Endothelial cell of umbilical vein (primary cell): ENCODE results near the gene RNF217. TPM values are rescaled to one million over a fixed set of nuclear protein-coding genes. Genes with fewer than 3 reads are reported as not detected.

Experiments
- BruUV-seq: library from RNA; stranded (reverse); fragments of 400-500 nt; replicated peaks from 2 replicates; lab custom pipeline; 2021; lab: Mats Ljungman, UMichigan
- CTCF ChIA-PET: fragments of 300-600, 350-600 bp; sonication (Branson Sonifier 250); formaldehyde crosslinking; loops from one replicate; lab custom pipeline; 2021; ENCODE audit warnings: antibody characterized with exemption, inconsistent platforms; lab: Charles Lee
- POLR2A ChIA-PET: fragments of 300-600, 350-600 bp; sonication (Branson Sonifier 250); formaldehyde crosslinking; loops from one replicate; lab custom pipeline; 2021; ENCODE audit warnings: antibody characterized with exemption, inconsistent platforms; lab: Charles Lee
- DNase-seq: peaks from one replicate; pipeline ENCODE4 v3.0.0-alpha.2; 2011; ENCODE audit warnings: low read depth, low spot score
- FAIRE-seq: peaks from 2 replicates; lab custom pipeline; 2011; peaks lifted over from hg19 to GRCh38; lab: Jason Lieb, UNC
- H2AFZ ChIP-seq: 2 replicates; pipeline ENCODE4 v1.6.0; 2012; ENCODE audit warnings: low read depth, low read length, control low read depth, inconsistent platforms
- H3K27ac ChIP-seq: 2 replicates; pipeline ENCODE4 v1.5.1; 2011; ENCODE audit warnings: low read depth, mild to moderate bottlenecking, control low read depth, low read length, moderate library complexity; ENCODE audit not compliant: insufficient read depth
- H3K27me3 ChIP-seq, 2 experiments: 2 replicates each; pipeline versions ENCODE4 v1.6.0 to v1.6.1; 2011; ENCODE audit warnings: low read length in 2 of 2, mixed read lengths in 1 of 2; ENCODE audit not compliant: control insufficient read depth in 2 of 2, insufficient read depth in 2 of 2
- H3K36me3 ChIP-seq, 2 experiments: 2 replicates in 1 of 2; 3 replicates in 1 of 2; pipeline ENCODE4 v1.5.1; 2011; ENCODE audit warnings: low read length in 2 of 2, mild to moderate bottlenecking in 1 of 2, moderate library complexity in 1 of 2; ENCODE audit not compliant: control insufficient read depth in 2 of 2, insufficient read depth in 2 of 2; ENCODE audit errors: extremely low read depth in 1 of 2
- H3K4me1 ChIP-seq: 3 replicates; pipeline ENCODE4 v1.5.1; 2011; ENCODE audit warnings: mild to moderate bottlenecking, low read length; ENCODE audit not compliant: control insufficient read depth, insufficient read depth; ENCODE audit errors: extremely low read depth
- H3K4me2 ChIP-seq: 2 replicates; pipeline ENCODE4 v1.6.1; 2011; ENCODE audit warnings: low read length, control low read depth, mixed read lengths; ENCODE audit not compliant: insufficient read depth
- H3K4me3 ChIP-seq, 3 experiments: fragments of 200-600 bp in 1 of 3; sonication (generic), shearing (Covaris generic) in 1 of 3; replicated peaks in 1 of 3; 2 replicates each; pipeline ENCODE4 v1.5.1; 2011 to 2016; ENCODE audit warnings: control low read depth in 3 of 3, low read length in 3 of 3, mild to moderate bottlenecking in 2 of 3, inconsistent platforms in 1 of 3, low read depth in 1 of 3, moderate library complexity in 1 of 3; ENCODE audit not compliant: insufficient read depth in 1 of 3
- H3K79me2 ChIP-seq: 2 replicates; pipeline ENCODE4 v1.6.0; 2012; ENCODE audit warnings: low read length, inconsistent platforms; ENCODE audit not compliant: control insufficient read depth, insufficient read depth
- H3K9ac ChIP-seq: replicated peaks from 2 replicates; pipeline ENCODE3; 2011; ENCODE audit warnings: low read length, control low read depth; ENCODE audit not compliant: insufficient read depth; ENCODE audit errors: extremely low read depth
- H3K9me1 ChIP-seq: replicated peaks from 3 replicates; pipeline ENCODE4 v1.6.0; 2011; ENCODE audit warnings: mild to moderate bottlenecking, low read length; ENCODE audit not compliant: control insufficient read depth, insufficient read depth; ENCODE audit errors: extremely low read depth
- H3K9me3 ChIP-seq: replicated peaks from 2 replicates; pipeline ENCODE4 v1.5.1; 2012; ENCODE audit warnings: low read length, inconsistent platforms; ENCODE audit not compliant: control insufficient read depth, insufficient read depth
- H4K20me1 ChIP-seq: replicated peaks from 2 replicates; pipeline ENCODE3; 2011; ENCODE audit warnings: mild to moderate bottlenecking, low read length; ENCODE audit not compliant: control insufficient read depth, insufficient read depth; ENCODE audit errors: extremely low read depth
- EZH2 ChIP-seq: IDR thresholded peaks from 2 replicates; pipeline ENCODE4 v1.6.1; 2012; ENCODE audit warnings: borderline replicate concordance, low read depth, mild to moderate bottlenecking, moderate library complexity, low read length, inconsistent platforms; ENCODE audit not compliant: severe bottlenecking
- FOS ChIP-seq: IDR thresholded peaks from 2 replicates; pipeline ENCODE4 v1.6.1; 2011; ENCODE audit warnings: mild to moderate bottlenecking, low read length, moderate library complexity, borderline replicate concordance; ENCODE audit not compliant: insufficient read depth
- GATA2 ChIP-seq: IDR thresholded peaks from 2 replicates; pipeline ENCODE4 v1.7.0; 2011; ENCODE audit warnings: low read depth, mild to moderate bottlenecking, moderate library complexity, mixed read lengths, low read length; ENCODE audit not compliant: insufficient read length, insufficient read depth
- JUN ChIP-seq: IDR thresholded peaks from 2 replicates; pipeline ENCODE4 v1.6.1; 2011; ENCODE audit warnings: borderline replicate concordance, low read depth; ENCODE audit not compliant: insufficient read length, insufficient read depth
- MYC ChIP-seq: IDR thresholded peaks from one replicate; pipeline ENCODE4 v1.6.1; 2011; ENCODE audit warnings: mild to moderate bottlenecking, low read depth, low read length
- POLR2A ChIP-seq: IDR thresholded peaks from 2 replicates; pipeline ENCODE4 v1.6.1; 2012; ENCODE audit warnings: low read depth, mild to moderate bottlenecking, control low read depth, low read length
- POLR2AphosphoS5 ChIP-seq: IDR thresholded peaks from 2 replicates; pipeline ENCODE4 v1.6.1; 2012; ENCODE audit warnings: low read depth, mild to moderate bottlenecking, control low read depth, low read length, moderate library complexity; ENCODE audit not compliant: insufficient read depth
- dilution Hi-C: fragments of 300-500 bp; cut with MboI; formaldehyde crosslinking; loops from one replicate; pipeline ENCODE4 v1.15.0; 2019; ENCODE audit warnings: low sequenced_read_pairs; ENCODE audit not compliant: extremely low pct_ligation_motif_present
- intact Hi-C: fragments of 100-400 bp; cut with micrococcal nuclease; formaldehyde crosslinking; loops from one replicate; pipeline ENCODE4 v1.10.0; 2022
- polyA plus RNA-seq, 4 experiments: library from polyadenylated mRNA; depleted of rRNA in 3 of 4; stranded (reverse) in 3 of 4; unstranded in 1 of 4; fragments of >200 nt; gene quantifications; 2 replicates each; pipeline versions ENCODE4 v1.2.1 to v1.2.3, GENCODE V29; 2011 to 2012; ENCODE audit warnings: missing spikeins in 1 of 4
- total RNA-seq: library from RNA; stranded (reverse); gene quantifications from 2 replicates; pipeline ENCODE4 v1.2.3, GENCODE V29; 2021
- TF ChIP-seq, protein P1 (sequence below): IDR thresholded peaks from 2 replicates; pipeline ENCODE4 v1.6.1; 2011; ENCODE audit not compliant: insufficient read depth, insufficient read length
- TF ChIP-seq, protein P2 (sequence below), 2 donors: IDR thresholded peaks; 1 replicate in 1 of 2; 2 replicates in 1 of 2; pipeline ENCODE4 v1.5.1; 2011; ENCODE audit warnings: low read length in 2 of 2, mild to moderate bottlenecking in 2 of 2, moderate library complexity in 2 of 2, control low read depth in 1 of 2, inconsistent platforms in 1 of 2, low read depth in 1 of 2; ENCODE audit not compliant: insufficient read depth in 1 of 2; ENCODE audit errors: extremely low read depth in 1 of 2

RNF217 gene
- total and polyA plus RNA-seq, 2 donors (not counting 3 experiments of a cell fraction or from before 2014, with no cell fraction given), result 8.8 to 32.5 TPM

DNA sequence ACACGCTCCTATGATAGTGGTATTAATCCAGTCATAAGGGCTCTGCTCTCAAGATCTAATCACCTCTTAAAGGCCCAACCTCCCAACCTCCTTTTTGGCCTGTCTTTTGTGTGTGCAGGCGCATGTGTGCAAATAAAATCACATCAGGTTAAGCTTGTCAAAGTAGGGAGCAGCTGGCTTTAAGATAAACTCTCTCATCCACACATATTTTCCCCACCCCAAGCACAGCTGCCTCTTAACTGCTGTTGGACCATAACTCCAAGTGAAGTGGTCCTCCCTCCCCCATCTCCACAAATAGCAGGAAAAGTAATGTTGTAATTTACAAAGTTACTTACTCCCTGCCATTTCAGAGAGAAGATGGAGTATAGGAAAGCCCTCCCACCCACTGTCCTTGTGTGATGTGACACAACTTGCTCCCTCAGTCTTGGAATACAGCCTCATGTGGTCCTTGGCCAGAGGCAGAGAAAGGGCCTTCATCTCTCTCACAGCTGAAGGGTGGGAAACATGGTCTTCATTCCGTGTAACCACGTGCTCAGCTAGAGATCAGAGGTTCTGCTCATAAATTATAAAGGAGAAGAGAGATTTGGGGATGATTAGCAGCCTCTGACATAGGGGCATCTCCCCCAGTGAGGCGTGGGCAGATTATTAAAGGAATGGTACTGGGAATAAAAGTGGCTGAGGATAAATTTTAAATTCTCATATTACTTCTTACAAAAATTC, 116.5 kb downstream of the RNF217 start:
- Histone ChIP-seq H3K36me3 (peaks cover 4 to 8% of the 10 kb centered on the region in 2 experiments), H3K9ac (no peak overlapping the region), H3K9me3 (no peaks in the 10 kb centered on the region), H4K20me1 (no peaks in the 10 kb centered on the region), H2AFZ (no peak overlapping the region), H3K4me1 (no peaks in the 10 kb centered on the region), H3K4me2 (no peak overlapping the region), H3K79me2 (no peaks in the 10 kb centered on the region), H3K4me3 (no peak overlapping the region), H3K27ac (no peak overlapping the region), H3K9me1 (no peaks in the 10 kb centered on the region), H3K27me3 (no peaks in the 10 kb centered on the region)
- ChIA-PET CTCF (interaction anchor here (1.4 kb wide), 1 partner anchor 28 kb away, joined by 3 read pairs; no protein-coding TSS in a partner anchor), POLR2A (interaction anchor here (0.6 kb wide), 1 partner anchor 16 kb away, joined by 3 read pairs; no protein-coding TSS in a partner anchor)
- no TSS peak for BruUV-seq
- TF ChIP-seq GATA2, result no peak
- TF ChIP-seq JUN, result no peak
- no peak for TF ChIP-seq MYC
- TF ChIP-seq, protein P1, sequence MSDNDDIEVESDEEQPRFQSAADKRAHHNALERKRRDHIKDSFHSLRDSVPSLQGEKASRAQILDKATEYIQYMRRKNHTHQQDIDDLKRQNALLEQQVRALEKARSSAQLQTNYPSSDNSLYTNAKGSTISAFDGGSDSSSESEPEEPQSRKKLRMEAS, result no peak
- no peak for TF ChIP-seq EZH2
- TF ChIP-seq, protein P2, sequence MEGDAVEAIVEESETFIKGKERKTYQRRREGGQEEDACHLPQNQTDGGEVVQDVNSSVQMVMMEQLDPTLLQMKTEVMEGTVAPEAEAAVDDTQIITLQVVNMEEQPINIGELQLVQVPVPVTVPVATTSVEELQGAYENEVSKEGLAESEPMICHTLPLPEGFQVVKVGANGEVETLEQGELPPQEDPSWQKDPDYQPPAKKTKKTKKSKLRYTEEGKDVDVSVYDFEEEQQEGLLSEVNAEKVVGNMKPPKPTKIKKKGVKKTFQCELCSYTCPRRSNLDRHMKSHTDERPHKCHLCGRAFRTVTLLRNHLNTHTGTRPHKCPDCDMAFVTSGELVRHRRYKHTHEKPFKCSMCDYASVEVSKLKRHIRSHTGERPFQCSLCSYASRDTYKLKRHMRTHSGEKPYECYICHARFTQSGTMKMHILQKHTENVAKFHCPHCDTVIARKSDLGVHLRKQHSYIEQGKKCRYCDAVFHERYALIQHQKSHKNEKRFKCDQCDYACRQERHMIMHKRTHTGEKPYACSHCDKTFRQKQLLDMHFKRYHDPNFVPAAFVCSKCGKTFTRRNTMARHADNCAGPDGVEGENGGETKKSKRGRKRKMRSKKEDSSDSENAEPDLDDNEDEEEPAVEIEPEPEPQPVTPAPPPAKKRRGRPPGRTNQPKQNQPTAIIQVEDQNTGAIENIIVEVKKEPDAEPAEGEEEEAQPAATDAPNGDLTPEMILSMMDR (IDR thresholded peaks at IDR 0.05; ENCODE audit: extremely low read depth in 1 of 2, insufficient read depth in 1 of 2, low read depth in 1 of 2, low read length in 2 of 2), result no peak
- no peak for TF ChIP-seq FOS
- no peak for TF ChIP-seq POLR2AphosphoS5
- TF ChIP-seq POLR2A, result no peak
- dilution Hi-C loops (no loop called here), intact Hi-C loops (no loop called here)
- FAIRE-seq (no peak), DNase-seq (no peak)
